Endometrial microvascular endothelial cells (primary cell): Measurements from ENCODE around the gene ARHGEF26. TPM values are rescaled to one million over a fixed set of nuclear protein-coding genes. Genes with fewer than 3 reads are reported as not detected.

Experiments used
- in situ Hi-C: cut with HindIII; loops from 2 replicates; pipeline ENCODE4 v1.10.0; 2017; ENCODE audit warnings: low sequenced_read_pairs, low pct_unique_long_range_greater_than_20kb; ENCODE audit errors: inconsistent ontology term
- total RNA-seq: library from RNA; depleted of rRNA; stranded (reverse); fragments of >200 nt; gene quantifications from one replicate; pipeline ENCODE4 v1.2.3, GENCODE V29; 2015; ENCODE audit errors: inconsistent ontology term

The ARHGEF26 gene
- total RNA-seq, 1 donor from 2014 or later, result 0.84 TPM

DNA sequence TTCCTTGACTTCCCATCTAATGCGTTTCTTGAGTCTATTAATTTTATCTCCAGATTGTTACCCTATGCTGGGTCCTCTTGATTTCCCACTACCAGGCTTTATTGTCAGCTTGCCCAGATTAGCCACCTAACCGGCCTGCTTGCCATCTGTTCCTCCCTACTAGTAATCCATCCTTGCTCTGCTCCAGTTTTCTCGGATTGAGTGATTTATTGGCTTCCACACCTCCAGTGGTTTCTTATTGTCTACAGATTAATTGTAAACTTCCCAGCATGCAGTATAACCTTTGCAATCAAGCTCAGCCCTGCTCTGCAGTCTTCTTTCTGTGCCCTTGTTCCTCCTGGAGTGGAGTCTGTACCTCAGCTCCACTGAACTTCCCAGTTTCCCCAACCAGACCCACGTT lies 63.4 kb downstream of the ARHGEF26 start:
- in situ Hi-C loops, result no loop called here

DNA sequence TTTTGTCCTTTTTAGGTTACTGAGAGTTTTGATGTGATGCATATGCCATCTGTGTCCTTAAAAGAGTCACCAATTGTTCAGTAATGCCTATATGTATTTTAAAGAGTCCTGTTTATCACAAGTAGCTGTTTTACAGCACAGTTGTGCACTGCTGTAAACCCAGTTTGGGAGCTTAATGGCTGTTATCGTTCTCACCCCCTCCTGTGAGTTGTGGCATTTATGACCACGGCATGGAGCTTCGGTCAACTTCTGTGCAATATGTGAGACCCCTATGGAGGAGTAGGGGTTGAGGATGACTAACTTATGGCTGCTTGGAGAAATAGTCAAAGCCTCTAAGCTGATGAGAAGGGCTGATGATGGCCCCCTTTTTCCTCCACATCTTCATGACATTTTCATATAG lies 67.2 kb downstream of the ARHGEF26 start:
- in situ Hi-C loops, result no loop called here

DNA sequence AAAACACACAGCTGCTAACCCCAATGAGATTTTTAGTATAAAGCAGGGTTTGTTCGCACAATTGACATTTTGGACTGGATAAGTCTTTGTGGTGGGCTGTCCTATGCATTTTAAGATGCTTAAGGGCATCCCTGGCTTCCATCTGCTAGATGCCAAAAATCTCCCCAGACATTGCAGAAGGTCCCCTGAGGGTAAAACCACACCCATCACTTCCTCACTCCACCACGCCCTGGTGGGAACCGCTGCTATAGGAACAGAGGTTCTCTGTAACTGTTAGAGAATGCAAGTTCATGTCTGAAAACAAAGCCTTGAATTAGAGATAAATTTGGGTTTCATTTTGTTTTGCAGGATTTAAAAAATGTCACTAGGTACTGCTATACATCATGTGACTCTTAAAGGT lies 67.7 kb downstream of the ARHGEF26 start:
- in situ Hi-C loops, result no loop called here

DNA sequence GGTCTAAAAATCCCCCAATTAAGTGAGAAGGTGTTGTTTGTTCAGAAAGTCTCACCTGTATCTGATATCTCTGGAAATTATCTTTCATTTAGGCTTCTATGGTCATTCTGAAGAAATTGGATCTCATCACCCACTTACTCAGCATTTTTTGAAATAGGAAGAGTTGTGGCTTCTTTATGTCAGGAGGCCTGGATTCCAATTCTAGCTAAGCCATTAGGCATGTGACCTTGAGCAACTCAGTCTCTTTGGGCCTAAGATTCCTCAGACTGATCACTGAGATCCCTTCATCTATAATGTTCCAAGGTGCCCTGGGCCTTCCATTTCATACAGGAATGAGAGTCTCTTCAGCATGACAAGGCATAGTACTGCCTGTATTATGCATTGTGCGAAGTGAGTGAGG lies 70.3 kb downstream of the ARHGEF26 start:
- in situ Hi-C loops, result no loop called here

DNA sequence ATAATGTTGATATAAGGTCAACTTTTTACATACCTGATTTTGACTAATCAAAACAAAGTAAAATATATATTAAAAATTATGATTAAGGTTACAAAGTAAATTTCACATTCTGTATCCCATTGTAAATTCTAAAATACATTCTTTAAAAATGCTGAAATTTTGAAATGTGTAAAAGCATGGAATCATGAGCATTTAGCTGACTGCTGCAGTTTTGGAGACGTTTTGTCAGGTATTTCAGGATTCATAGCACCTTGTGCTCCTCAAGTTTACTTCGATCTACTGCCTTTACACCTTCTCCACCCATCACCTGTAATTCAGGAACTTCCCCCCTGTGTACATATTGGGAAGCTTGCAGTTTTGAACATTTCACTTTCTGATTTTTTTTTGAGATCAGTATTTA lies 71.0 kb downstream of the ARHGEF26 start:
- in situ Hi-C loops, result no loop called here

DNA sequence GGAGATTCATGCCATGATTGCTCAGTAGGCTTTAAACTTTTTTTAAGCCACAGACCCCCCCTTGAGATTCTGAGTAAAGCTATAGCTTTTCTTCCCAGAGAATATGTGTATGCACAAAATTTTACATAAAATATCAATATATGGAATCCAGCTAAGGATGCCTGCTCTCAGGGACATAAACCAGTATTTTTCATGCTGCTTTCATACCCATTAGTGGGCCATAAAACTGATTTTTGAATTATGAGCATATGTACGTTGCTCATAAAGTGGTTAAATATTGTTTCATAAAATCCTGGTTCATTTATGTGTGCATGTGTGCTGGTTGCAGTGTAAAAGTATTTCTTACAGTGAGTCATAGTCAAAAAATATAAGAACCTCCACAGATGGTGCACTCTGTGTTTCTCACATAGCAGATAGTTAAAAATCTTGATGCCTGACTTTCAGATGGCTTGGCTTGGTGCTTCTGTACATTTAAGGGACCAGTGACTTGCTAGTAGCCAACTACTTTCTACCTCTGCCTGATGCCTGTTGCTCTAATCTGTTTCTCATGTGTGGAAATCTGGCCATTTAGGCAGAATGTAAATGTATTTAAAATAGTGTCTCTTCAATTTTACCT lies 71.9 kb downstream of the ARHGEF26 start:
- in situ Hi-C loops, result no loop called here

DNA sequence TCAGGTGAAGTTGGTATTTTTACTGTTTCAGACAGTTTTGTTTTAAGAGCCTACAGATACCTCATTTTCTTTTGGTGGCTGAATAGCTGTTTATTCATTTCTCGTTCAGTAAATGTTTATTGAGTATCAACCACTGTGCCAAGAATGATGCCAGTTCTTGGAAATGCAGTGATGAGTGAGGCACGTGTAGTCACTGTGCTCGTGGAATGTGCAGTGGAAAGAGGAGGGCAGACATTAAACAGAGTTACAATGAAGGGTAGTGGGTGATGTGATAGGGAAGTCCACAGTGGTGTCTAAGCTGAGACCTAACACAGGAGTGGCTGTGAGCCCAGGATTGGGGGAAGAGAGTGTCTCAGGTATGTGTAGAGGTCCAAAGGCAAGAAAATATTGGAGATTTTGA lies 73.7 kb downstream of the ARHGEF26 start:
- in situ Hi-C loops, result no loop called here

DNA sequence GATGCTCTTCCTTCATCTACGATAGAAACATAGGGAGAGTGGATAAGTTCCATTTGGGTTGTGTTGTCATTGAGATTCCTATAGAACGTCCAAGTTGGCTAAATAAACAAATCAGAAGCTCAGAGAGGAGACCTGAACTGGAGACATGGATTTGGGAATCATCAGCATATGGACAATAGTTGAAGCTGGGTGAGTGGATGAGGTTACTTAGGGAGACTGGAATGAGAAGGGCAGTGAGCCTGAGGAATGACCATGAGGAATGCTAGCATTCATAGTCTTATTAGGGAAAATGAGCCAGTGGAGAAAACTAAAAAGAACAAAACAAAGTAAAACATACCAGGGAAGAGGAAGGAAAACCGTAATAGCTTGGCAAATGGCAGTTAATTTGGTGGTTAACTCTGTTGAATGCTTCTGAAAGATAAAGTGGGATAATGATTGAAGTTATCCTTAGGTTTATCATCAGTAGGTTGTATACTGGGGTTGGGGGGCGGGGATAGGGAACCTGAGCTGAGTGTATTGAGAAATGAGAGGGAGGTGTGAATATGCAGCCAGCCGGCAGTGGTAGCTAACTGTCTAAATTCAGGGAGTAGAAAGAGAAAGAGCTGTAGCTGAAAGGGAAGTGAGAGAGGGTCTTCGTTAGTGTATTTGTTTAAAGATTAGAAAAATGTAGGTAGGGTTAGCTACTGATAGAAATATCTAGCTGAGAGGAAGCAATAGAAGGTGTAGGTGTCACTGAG lies 74.6 kb downstream of the ARHGEF26 start:
- in situ Hi-C loops, result no loop called here

DNA sequence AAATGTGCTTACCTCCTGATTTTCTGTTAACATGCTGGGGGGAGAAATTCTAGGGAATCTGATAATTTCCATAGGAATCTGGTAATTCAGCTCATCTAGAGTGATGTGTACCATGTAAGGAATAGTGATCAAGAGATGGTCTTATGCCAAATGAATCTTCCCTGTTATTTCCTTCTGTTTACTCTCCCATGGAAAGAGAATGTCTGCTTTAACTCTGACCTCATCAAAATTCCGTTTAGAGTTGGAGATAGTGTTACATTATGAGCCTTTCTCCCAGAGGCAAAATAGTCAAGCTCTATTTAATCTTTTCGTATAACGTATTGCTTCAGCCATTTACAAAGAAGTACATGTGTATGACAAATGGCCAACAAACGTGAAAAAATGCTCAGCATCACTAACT lies 76.6 kb downstream of the ARHGEF26 start:
- in situ Hi-C loops, result no loop called here

DNA sequence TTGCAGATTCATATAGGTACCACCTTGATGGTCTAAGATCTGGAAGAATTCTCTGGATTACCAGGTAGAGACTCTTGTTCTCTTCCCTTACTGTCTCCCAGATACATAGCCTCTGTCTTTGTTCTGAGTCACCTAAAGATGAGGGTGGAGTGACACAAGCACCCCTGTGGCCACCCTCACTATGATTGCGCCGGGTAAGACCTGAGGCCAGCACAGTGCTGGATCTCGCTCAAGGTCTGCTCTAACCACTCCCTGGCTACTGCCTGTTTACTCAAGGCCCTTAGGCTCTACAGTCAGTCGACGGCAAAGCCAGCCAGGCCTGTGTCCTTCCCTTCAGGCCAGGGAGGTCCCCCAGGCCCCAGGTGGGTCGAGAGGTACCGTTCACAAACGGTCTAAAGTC lies 88.3 kb downstream of the ARHGEF26 start:
- in situ Hi-C loops, result no loop called here

DNA sequence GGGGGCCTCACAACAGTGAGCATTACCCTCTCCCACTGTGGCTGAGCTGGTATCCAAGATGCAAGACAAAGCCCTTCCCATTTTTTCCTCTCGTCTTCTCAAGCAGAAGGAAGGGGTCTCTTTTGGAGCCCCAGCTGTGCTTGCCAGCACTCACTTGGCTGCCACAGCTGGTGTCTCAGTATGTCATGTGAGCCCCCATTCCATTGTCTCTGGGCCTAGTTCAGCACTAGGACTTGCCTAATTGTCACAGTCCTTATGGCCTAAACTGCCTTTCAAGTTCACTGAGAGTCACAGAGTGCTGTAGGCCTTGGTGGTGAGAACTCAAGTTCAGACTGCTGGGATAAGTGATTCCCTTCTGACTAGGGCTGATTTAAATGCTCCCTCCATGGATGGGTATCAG lies 89.8 kb downstream of the ARHGEF26 start:
- in situ Hi-C loops, result no loop called here

DNA sequence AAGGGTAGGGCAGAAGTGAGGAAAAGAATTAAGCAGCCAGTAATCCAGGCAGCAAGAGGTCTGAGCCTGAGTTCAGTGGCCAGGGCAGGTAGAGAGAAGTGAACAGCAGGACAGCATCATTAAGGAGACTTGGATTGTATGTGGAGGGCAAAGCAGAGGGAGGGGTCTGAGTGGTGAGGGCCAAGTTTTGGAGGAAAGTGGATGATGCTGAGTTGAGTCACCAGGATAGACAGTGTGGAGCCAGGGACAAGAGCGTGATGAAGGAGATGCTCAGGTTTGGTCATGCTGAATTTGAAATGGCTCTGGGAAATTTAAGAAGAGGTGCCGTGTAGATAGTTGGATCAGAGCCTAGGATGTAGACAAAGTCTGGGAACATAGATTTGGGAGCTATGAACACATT lies 93.1 kb downstream of the ARHGEF26 start:
- in situ Hi-C loops, result no loop called here

DNA sequence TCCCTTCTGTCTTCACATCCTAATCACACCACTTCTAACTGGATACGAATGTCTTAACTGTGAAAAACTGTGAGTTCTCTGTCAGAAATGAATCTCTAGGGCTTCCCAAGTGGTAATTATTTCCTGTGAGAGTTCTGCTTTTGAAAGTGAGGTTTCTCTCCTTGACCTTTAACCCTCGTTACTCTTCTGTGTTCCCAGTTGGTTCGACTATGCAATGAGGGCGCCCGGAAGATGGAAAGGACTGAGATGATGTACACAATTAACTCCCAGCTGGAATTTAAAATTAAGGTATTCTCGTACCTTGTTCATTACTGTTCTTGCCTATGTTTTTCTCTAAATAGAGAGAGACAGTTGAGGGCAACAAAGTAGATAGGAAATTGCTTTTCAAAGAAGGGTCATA lies 96.5 kb downstream of the ARHGEF26 start:
- in situ Hi-C loops, result no loop called here

DNA sequence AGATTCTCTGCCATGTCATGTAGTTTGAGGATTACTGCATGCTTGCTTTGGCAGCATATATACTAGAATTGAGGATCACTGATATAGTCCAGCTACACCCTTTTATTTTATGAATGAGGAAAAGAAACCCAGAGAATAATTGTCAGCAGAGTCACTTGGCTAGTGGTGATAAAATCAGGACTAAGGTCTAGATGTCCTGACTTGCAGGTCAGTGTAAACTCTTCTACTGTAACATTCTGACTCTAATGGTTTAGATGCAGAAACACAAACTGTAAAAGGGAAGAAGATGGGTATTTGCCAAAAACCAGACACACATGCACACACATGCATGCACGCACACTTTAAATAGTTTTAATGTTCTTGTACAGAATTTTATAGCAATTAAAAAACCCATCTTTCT lies 97.5 kb downstream of the ARHGEF26 start:
- in situ Hi-C loops, result no loop called here

DNA sequence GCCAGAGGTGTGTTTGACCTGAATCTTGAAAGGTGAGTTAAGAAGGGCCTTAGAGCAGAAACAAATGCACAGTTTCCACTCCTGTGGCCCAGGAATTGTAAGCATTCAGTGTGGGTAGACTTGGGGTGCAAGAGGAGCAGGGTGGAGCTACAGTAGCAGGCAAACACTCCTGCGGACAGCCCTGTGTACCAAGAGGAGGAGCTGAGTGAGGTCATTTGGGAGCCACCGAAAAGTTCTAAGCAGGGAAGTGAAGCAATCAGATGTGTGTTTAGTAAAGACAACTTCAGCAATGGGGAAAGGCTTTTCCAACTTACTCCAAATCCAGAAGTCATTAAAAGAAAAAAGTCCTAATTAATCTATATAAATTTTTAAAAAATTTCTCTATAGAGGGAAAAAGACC lies 99.3 kb downstream of the ARHGEF26 start:
- in situ Hi-C loops, result no loop called here

DNA sequence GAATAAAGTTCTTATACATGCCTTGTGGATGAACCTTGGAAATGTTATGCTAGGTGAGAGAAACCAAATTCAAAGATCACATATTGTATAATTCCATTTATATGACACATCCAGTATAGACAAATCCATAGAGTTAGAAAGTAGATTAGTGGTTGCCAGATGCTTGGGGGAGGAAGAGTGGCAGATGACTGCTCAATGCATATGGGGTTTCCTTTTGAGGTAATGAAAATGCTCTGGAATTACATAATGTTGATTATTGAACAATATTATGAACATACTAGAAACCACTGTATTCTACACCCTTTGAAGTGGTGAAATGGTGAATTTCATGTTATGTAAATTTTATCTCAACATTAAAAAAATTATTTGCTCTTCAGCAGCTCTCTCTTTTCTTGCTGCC lies 102.3 kb downstream of the ARHGEF26 start:
- in situ Hi-C loops, result no loop called here

DNA sequence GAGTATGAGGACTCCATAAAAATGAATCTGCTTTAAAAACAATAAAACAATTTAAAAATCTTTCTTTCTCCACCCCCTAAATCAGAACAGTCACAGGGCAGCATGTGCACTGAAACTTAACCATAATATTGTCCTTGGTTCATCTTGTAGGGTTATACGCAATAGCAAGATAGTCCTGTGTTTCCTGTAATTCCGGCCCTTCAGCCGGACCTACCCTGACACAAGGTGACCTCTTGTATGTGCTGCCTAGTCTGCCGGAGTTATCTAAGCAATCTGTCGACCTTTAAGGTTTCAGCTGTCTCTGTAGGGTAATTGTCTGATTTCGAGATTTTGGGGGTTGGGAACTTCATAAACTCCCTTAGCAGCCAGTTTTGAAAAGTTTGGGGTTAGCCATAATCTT lies 103.2 kb downstream of the ARHGEF26 start:
- in situ Hi-C loops, result no loop called here

DNA sequence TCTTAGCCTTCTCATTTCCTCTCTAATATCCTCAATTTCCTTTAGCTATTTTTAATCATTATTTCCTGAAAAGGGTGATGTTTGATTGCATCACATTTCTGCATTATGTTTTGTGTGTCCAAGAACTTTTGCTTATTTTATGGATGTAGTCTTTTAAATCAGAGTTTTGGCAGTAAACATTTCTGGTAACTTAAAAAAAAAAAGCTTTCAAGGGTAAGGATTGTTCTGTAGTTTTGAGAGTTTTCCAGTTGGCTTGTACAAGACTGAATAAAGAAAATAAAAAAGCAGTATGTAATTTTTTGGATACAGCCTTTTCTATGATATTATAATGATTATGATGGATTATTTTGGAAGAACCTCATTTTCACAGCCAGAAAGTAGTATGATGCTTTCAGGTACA lies 103.7 kb downstream of the ARHGEF26 start:
- in situ Hi-C loops, result no loop called here

DNA sequence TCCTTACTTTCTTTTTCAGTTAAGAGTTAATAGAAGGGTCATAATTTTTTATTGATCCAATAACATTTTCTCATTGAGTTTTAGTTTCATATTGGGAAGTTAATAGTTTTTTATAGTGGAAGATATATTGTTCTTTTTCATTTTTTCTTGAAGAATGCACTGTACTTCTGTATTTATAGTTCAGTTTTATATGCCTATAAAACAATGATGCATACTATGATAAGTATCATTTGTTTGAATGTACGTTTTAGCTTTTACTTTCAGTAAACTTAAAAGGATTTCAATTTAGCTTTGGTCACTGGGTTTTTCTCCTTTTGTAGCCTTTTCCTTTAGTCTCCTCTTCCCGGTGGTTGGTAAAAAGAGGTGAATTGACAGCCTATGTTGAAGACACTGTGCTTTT lies 104.3 kb downstream of the ARHGEF26 start:
- in situ Hi-C loops, result no loop called here

DNA sequence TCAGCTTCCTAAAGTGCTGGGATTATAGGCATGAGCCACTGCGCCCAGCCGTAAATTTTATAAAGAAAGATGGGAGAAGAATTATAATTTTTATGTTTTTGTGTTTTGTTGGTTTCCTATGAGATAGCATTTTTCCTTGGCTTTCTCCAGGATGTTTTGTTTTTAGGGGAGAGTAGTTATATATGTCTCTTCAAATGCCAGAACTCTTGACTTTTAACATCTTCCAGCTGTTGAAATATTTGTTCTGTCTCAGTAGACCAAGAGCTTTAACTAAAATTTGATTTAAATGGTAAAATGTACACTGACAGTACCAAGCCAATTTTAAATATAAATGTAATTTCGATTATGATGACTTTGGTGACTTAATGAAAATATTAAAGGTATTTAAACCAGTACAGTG lies 106.3 kb downstream of the ARHGEF26 start:
- in situ Hi-C loops, result no loop called here
